WTC11 (cell line): ENCODE measurements around the gene PRDM15.

Experiments used
- CTCF ChIP-seq: fragments of 200-600 bp; IDR thresholded peaks from 2 replicates; pipeline ENCODE4 v1.8.0; 2022; ENCODE audit warnings: antibody characterized with exemption
- EMX1 ChIP-seq: fragments of 250-450 bp; sonication (Bioruptor Pico); IDR thresholded peaks from 2 replicates; pipeline ENCODE4 v1.8.0; 2021; ENCODE audit warnings: mild to moderate bottlenecking
- ETV6 ChIP-seq: sonication (generic); formaldehyde crosslinking; IDR thresholded peaks from 2 replicates; pipeline ENCODE4 v1.8.1; 2022; ENCODE audit warnings: mild to moderate bottlenecking, missing genetic modification reagents
- FOXJ3 ChIP-seq: sonication (generic); formaldehyde crosslinking; IDR thresholded peaks from 2 replicates; pipeline ENCODE4 v1.9.0; 2021; ENCODE audit warnings: missing genetic modification reagents, mild to moderate bottlenecking, borderline replicate concordance
- FOXK1 ChIP-seq: sonication (generic); formaldehyde crosslinking; IDR thresholded peaks from 2 replicates; pipeline ENCODE4 v1.8.0; 2022; ENCODE audit warnings: mild to moderate bottlenecking, moderate library complexity, missing genetic modification reagents
- IRF2 ChIP-seq: sonication (generic); formaldehyde crosslinking; IDR thresholded peaks from 2 replicates; pipeline ENCODE4 v1.8.0; 2022; ENCODE audit warnings: low read depth, missing genetic modification reagents, borderline replicate concordance
- JUN ChIP-seq: sonication (generic); formaldehyde crosslinking; IDR thresholded peaks from 2 replicates; pipeline ENCODE4 v1.8.0; 2023; ENCODE audit warnings: mild to moderate bottlenecking, missing genetic modification reagents
- KAT7 ChIP-seq: sonication (generic); formaldehyde crosslinking; IDR thresholded peaks from 2 replicates; pipeline ENCODE4 v1.8.1; 2023; ENCODE audit warnings: missing genetic modification reagents, mild to moderate bottlenecking, borderline replicate concordance
- MXD4 ChIP-seq: fragments of 250-450 bp; sonication (Bioruptor Pico); IDR thresholded peaks from 2 replicates; pipeline ENCODE4 v1.8.0; 2021; ENCODE audit warnings: mild to moderate bottlenecking, moderate library complexity, borderline replicate concordance
- USF1 ChIP-seq: sonication (generic); formaldehyde crosslinking; IDR thresholded peaks from 2 replicates; pipeline ENCODE4 v1.8.0; 2022; ENCODE audit warnings: mild to moderate bottlenecking, missing genetic modification reagents

- TF ChIP-seq CTCF (no peak), FOXK1 (CRISPR knock-in tag) (no peak), EMX1 (CRISPR knock-in tag) (no peak), KAT7 (no peak), ETV6 (CRISPR knock-in tag) (no peak), USF1 (CRISPR knock-in tag) (no peak), JUN (CRISPR knock-in tag) (no peak), FOXJ3 (CRISPR knock-in tag) (no peak), IRF2 (CRISPR knock-in tag) (no peak), MXD4 (CRISPR knock-in tag) (no peak)
Measured at GRCh38 chr21:41927727-41928409, 48.7 kb upstream of the PRDM15 start.
